ENCODE data around the gene MYH14.

DNA sequence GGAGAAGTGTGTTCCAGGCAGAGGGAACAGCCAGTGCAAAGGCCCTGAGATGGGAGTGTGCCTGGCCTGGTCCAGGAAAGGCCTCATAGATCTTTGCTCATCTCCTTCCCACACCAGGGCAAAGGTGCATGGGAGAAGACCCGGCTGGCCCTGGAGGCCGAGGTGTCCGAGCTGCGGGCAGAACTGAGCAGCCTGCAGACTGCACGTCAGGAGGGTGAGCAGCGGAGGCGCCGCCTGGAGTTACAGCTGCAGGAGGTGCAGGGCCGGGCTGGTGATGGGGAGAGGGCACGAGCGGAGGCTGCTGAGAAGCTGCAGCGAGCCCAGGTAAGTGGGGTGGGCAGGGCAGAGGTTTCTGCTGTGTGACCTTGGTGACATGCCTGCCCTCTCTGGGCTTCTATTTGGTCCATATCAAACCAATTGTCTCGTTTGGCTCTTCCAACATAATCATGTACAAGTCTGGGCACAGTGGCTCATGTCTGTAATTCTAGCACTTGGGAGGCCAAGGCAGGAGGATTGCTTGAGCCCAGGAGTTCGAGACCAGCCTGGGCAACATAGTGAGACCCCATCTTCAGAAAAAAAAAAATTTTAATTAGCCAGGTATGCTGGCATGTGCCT lies 74.7 kb downstream of the MYH14 start:
- TF ChIP-seq, protein P1, sequence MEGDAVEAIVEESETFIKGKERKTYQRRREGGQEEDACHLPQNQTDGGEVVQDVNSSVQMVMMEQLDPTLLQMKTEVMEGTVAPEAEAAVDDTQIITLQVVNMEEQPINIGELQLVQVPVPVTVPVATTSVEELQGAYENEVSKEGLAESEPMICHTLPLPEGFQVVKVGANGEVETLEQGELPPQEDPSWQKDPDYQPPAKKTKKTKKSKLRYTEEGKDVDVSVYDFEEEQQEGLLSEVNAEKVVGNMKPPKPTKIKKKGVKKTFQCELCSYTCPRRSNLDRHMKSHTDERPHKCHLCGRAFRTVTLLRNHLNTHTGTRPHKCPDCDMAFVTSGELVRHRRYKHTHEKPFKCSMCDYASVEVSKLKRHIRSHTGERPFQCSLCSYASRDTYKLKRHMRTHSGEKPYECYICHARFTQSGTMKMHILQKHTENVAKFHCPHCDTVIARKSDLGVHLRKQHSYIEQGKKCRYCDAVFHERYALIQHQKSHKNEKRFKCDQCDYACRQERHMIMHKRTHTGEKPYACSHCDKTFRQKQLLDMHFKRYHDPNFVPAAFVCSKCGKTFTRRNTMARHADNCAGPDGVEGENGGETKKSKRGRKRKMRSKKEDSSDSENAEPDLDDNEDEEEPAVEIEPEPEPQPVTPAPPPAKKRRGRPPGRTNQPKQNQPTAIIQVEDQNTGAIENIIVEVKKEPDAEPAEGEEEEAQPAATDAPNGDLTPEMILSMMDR (IDR thresholded peaks at IDR 0.05; ENCODE audit: poor library complexity) = no peak
- no peak for TF ChIP-seq EZH2 (IDR thresholded peaks at IDR 0.05; ENCODE audit: borderline replicate concordance)
